HepG2 (cell line): ENCODE measurements around the gene AGXT. TPM values are rescaled to one million over a fixed set of nuclear protein-coding genes. Genes with fewer than 3 reads are reported as not detected.

Experiments
- CREM ChIP-seq, 2 experiments: sonication (generic) in 1 of 2; formaldehyde crosslinking in 1 of 2; IDR thresholded peaks; 2 replicates each; pipeline versions ENCODE4 v1.4.0 to v1.6.1; 2016 to 2020; ENCODE audit warnings: antibody characterized with exemption in 1 of 2, mild to moderate bottlenecking in 1 of 2, missing genetic modification reagents in 1 of 2
- FOXJ3 ChIP-seq: sonication (generic); formaldehyde crosslinking; IDR thresholded peaks from 2 replicates; pipeline ENCODE4 v1.4.0; 2020; ENCODE audit warnings: missing genetic modification reagents, mild to moderate bottlenecking, borderline replicate concordance
- JUND ChIP-seq: sonication (generic); formaldehyde crosslinking; IDR thresholded peaks from 2 replicates; pipeline ENCODE4 v1.8.0; 2022; ENCODE audit warnings: mild to moderate bottlenecking, missing genetic modification reagents
- KIAA2018 ChIP-seq: sonication (generic); formaldehyde crosslinking; IDR thresholded peaks from 2 replicates; pipeline ENCODE4 v1.5.0; 2020; ENCODE audit warnings: mild to moderate bottlenecking, missing genetic modification reagents, borderline replicate concordance
- MIXL1 ChIP-seq: IDR thresholded peaks from 2 replicates; pipeline ENCODE4 v1.6.1; 2016
- NBN ChIP-seq: fragments of 450-650 bp; conservative IDR thresholded peaks from 2 replicates; pipeline ENCODE4 v1.6.1; 2017
- NR0B2 ChIP-seq: sonication (generic); formaldehyde crosslinking; IDR thresholded peaks from 2 replicates; pipeline ENCODE4 v1.4.0; 2020; ENCODE audit warnings: mild to moderate bottlenecking, missing genetic modification reagents
- SOX5 ChIP-seq: IDR thresholded peaks from 2 replicates; pipeline ENCODE4 v1.6.1; 2016; ENCODE audit warnings: borderline replicate concordance
- ZNF260 ChIP-seq: sonication (generic); formaldehyde crosslinking; IDR thresholded peaks from 2 replicates; pipeline ENCODE4 v1.4.0; 2020; ENCODE audit warnings: missing genetic modification reagents, low read depth, mild to moderate bottlenecking, borderline replicate concordance
- ZNF292 ChIP-seq: sonication (generic); formaldehyde crosslinking; IDR thresholded peaks from 2 replicates; pipeline ENCODE4 v1.8.1; 2022; ENCODE audit warnings: mild to moderate bottlenecking, low read depth, missing genetic modification reagents, borderline replicate concordance
- ZNF512 ChIP-seq: sonication (generic); formaldehyde crosslinking; IDR thresholded peaks from 2 replicates; pipeline ENCODE4 v1.4.0; 2020; ENCODE audit warnings: mild to moderate bottlenecking, missing genetic modification reagents
- polyA plus RNA-seq, 8 experiments: library from polyadenylated mRNA; depleted of rRNA in 3 of 8; stranded (reverse) in 7 of 8; unstranded in 1 of 8; fragments of >200 nt; fragmentation: Illumina TruSeq in 4 of 8; extraction: Trizol in 4 of 8; gene quantifications; 2 replicates each; pipeline versions ENCODE4 v1.2.1 to v1.2.3, GENCODE V29; 2011 to 2016; ENCODE audit warnings: low read depth in 4 of 8, missing spikeins in 1 of 8, mixed read lengths in 1 of 8; ENCODE audit not compliant: insufficient read depth in 1 of 8
- total RNA-seq, 5 experiments: library from RNA; depleted of rRNA; stranded (reverse); fragments of >200 nt; fragmentation: Illumina TruSeq; extraction: Trizol; gene quantifications; 2 replicates each; pipeline ENCODE4 v1.2.3, GENCODE V29; 2016; ENCODE audit warnings: low read depth in 1 of 5
- TF ChIP-seq, protein P1 (sequence below): sonication (generic); formaldehyde crosslinking; IDR thresholded peaks from 2 replicates; pipeline ENCODE4 v1.5.0; 2020; ENCODE audit warnings: mild to moderate bottlenecking, missing genetic modification reagents, moderate library complexity
- TF ChIP-seq, protein P2 (sequence below): sonication (generic); formaldehyde crosslinking; IDR thresholded peaks from 2 replicates; pipeline ENCODE4 v1.5.0; 2020; ENCODE audit warnings: mild to moderate bottlenecking, missing genetic modification reagents

Gene AGXT
- total and polyA plus RNA-seq, 2 of the 13 experiments (the other 11 are each of a cell fraction or from before 2014, with no cell fraction given) = 41.9 to 96.1 TPM

DNA sequence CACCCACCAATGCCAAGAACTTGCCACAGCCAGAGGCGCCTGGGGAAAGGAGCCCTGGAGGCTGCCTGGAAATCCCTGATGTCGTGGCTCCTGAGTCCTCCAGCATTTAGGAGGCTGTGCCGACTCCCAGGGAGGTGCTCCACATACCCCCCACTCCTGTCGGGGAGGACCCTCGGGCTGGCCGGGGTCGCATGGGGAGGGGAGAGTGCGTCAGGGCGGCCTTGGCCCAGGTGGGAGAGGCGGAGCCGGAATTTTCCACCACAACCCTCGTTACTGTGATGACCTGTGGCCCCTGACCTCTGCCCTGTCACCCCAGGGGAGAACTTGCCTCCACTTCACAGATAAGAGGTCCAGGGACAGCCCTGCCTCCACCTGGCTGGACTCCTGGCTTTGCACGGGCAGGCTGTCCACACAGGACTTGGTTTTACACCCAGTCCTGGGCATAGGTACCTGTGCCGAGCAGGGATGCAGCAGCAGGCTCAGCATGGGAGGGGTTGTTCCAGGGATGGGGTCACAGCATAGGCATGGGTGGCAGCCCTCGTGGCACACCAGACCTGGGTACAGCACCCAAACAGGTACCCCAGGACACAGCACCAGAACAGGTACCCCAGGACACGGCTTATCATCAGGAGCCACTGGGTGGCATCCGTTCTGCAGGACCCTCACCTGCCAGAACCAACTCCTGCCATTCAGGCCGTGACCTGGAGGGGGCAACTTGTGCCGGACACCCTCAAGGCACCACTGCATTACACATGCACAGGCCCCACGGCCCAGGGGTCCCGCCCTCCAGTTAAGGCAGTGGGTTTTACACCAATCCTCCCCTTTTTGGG, 12.3 kb upstream of the AGXT start (continued):
- TF ChIP-seq, protein P1, sequence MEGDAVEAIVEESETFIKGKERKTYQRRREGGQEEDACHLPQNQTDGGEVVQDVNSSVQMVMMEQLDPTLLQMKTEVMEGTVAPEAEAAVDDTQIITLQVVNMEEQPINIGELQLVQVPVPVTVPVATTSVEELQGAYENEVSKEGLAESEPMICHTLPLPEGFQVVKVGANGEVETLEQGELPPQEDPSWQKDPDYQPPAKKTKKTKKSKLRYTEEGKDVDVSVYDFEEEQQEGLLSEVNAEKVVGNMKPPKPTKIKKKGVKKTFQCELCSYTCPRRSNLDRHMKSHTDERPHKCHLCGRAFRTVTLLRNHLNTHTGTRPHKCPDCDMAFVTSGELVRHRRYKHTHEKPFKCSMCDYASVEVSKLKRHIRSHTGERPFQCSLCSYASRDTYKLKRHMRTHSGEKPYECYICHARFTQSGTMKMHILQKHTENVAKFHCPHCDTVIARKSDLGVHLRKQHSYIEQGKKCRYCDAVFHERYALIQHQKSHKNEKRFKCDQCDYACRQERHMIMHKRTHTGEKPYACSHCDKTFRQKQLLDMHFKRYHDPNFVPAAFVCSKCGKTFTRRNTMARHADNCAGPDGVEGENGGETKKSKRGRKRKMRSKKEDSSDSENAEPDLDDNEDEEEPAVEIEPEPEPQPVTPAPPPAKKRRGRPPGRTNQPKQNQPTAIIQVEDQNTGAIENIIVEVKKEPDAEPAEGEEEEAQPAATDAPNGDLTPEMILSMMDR (CRISPR knock-in tag) = peak; percentile 99
- no peak for TF ChIP-seq NBN
- no peak for TF ChIP-seq JUND
- TF ChIP-seq, protein P2, sequence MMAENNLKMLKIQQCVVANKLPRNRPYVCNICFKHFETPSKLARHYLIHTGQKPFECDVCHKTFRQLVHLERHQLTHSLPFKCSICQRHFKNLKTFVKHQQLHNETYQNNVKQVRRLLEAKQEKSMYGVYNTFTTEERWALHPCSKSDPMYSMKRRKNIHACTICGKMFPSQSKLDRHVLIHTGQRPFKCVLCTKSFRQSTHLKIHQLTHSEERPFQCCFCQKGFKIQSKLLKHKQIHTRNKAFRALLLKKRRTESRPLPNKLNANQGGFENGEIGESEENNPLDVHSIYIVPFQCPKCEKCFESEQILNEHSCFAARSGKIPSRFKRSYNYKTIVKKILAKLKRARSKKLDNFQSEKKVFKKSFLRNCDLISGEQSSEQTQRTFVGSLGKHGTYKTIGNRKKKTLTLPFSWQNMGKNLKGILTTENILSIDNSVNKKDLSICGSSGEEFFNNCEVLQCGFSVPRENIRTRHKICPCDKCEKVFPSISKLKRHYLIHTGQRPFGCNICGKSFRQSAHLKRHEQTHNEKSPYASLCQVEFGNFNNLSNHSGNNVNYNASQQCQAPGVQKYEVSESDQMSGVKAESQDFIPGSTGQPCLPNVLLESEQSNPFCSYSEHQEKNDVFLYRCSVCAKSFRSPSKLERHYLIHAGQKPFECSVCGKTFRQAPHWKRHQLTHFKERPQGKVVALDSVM (CRISPR knock-in tag) = peak; percentile 63; the same call in 1 of the 2 replicates
- no peak for TF ChIP-seq KIAA2018 (CRISPR knock-in tag)
- TF ChIP-seq NR0B2 = no peak
- peak; percentile 28; the same call in 1 of the 2 replicates for TF ChIP-seq MIXL1 (CRISPR knock-in tag)
- TF ChIP-seq ZNF512 (CRISPR knock-in tag) = no peak
- TF ChIP-seq ZNF260 (CRISPR knock-in tag) = 0 out of 2 replicates have a peak, but pooled peaks have one; percentile 44
- no peak for TF ChIP-seq CREM (IDR thresholded peaks at IDR 0.05)
- no peak for TF ChIP-seq CREM (CRISPR knock-in tag; IDR thresholded peaks at IDR 0.05)
- TF ChIP-seq SOX5 = peak; percentile 57; the same call in 1 of the 2 replicates
- TF ChIP-seq FOXJ3 = no peak
- no peak for TF ChIP-seq ZNF292 (CRISPR knock-in tag)
